Hepatocyte (in vitro differentiated cells): ENCODE measurements around the gene TMA7. TPM values are rescaled to one million over a fixed set of nuclear protein-coding genes. Genes with fewer than 3 reads are reported as not detected.
A peak's percentile ranks its signal among the peaks of the same experiment; 100 is the strongest.

Experiments
- DNase-seq: peaks from one replicate; pipeline ENCODE4 v3.0.0-alpha.2; 2016; ENCODE audit warnings: low spot score
- H2AFZ ChIP-seq: fragments of 200-600 bp; sonication (generic); 2 replicates; pipeline ENCODE4 v1.6.0; 2016; ENCODE audit warnings: antibody characterized with exemption, mild to moderate bottlenecking
- H3K27ac ChIP-seq: fragments of 200-600 bp; sonication (generic); 2 replicates; pipeline ENCODE4 v1.5.1; 2016; ENCODE audit warnings: mild to moderate bottlenecking
- H3K27me3 ChIP-seq: fragments of 200-600 bp; sonication (generic); 2 replicates; pipeline ENCODE4 v1.6.1; 2016
- H3K36me3 ChIP-seq: fragments of 200-600 bp; sonication (generic); replicated peaks from 2 replicates; pipeline ENCODE4 v1.5.1; 2016; ENCODE audit warnings: low read depth; ENCODE audit not compliant: insufficient read depth
- H3K4me1 ChIP-seq: fragments of 200-600 bp; sonication (generic); 2 replicates; pipeline ENCODE4 v1.5.1; 2016; ENCODE audit warnings: mild to moderate bottlenecking, moderate library complexity; ENCODE audit not compliant: insufficient read depth
- H3K4me2 ChIP-seq: fragments of 200-600 bp; sonication (generic); 2 replicates; pipeline ENCODE4 v1.6.0; 2016
- H3K4me3 ChIP-seq: fragments of 200-600 bp; sonication (generic); 2 replicates; pipeline ENCODE4 v1.5.1; 2016; ENCODE audit warnings: mild to moderate bottlenecking
- H3K79me2 ChIP-seq: fragments of 200-600 bp; sonication (generic); 2 replicates; pipeline ENCODE4 v1.6.0; 2017; ENCODE audit warnings: mild to moderate bottlenecking
- H3K9me2 ChIP-seq: fragments of 200-600 bp; sonication (generic); replicated peaks from 2 replicates; pipeline ENCODE4 v1.6.0; 2017; ENCODE audit warnings: mild to moderate bottlenecking; ENCODE audit not compliant: insufficient read depth
- H3K9me3 ChIP-seq: fragments of 200-600 bp; sonication (generic); 2 replicates; pipeline ENCODE4 v1.5.1; 2016; ENCODE audit warnings: low read depth, mild to moderate bottlenecking
- H4K20me1 ChIP-seq: fragments of 200-600 bp; sonication (generic); 2 replicates; pipeline ENCODE4 v1.6.0; 2016; ENCODE audit warnings: mild to moderate bottlenecking; ENCODE audit not compliant: insufficient read depth, poor library complexity, severe bottlenecking
- EZH2 ChIP-seq: fragments of 200-600 bp; sonication (generic); IDR thresholded peaks from 2 replicates; pipeline ENCODE4 v1.6.1; 2016; ENCODE audit warnings: antibody characterized with exemption, mild to moderate bottlenecking, borderline replicate concordance
- EZH2phosphoT487 ChIP-seq: fragments of 200-600 bp; sonication (generic); IDR thresholded peaks from one replicate; pipeline ENCODE4 v1.6.1; 2018; ENCODE audit warnings: antibody characterized with exemption, mild to moderate bottlenecking, low read depth, moderate library complexity; ENCODE audit not compliant: unreplicated experiment, severe bottlenecking
- WGBS: methylation state at CpG from one replicate; pipeline ENCODE4 v1.1.6; 2016; ENCODE audit warnings: low lambda C conversion rate; ENCODE audit errors: missing lambda C conversion rate; 5-methylcytosine and 5-hydroxymethylcytosine counted together
- polyA plus RNA-seq: library from polyadenylated mRNA; unstranded; fragments of >200 nt; fragmentation: Nextera tagmentation; extraction: Ambion mirVana; gene quantifications from 2 replicates; pipeline ENCODE4 v1.2.1, GENCODE V29; 2016
- total RNA-seq: library from RNA; depleted of rRNA; stranded (reverse); fragments of >200 nt; gene quantifications from 2 replicates; pipeline ENCODE4 v1.2.3, GENCODE V29; 2014
- TF ChIP-seq, protein P1 (sequence below): fragments of 200-600 bp; sonication (generic); IDR thresholded peaks from 2 replicates; pipeline ENCODE4 v1.5.1; 2016; ENCODE audit warnings: antibody characterized with exemption, mild to moderate bottlenecking; ENCODE audit not compliant: poor library complexity

The TMA7 gene
- total and polyA plus RNA-seq, 2 experiments from 2014 or later, result 381 to 503 TPM

DNA sequence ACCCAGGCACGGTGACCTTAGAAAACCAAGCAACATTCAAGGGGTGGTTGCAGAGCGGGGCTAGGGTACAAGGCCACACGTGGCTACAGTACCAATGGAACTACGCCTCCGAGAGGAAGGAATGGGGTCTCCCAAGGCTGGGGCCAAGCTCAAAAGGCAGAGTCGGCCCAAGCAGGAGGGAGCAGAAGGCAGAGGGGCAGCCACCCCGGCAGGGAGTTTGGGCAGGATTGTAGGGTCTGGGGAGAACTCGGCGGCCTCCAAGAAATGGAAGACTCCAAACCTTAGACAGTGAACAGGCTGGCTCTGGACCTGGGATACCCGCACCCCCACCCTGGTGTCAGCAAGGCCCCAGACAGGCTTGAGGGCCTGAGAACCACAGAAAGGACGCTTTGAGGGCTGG lies 35.1 kb downstream of the TMA7 start:
- Histone ChIP-seq H3K9me2 (no peaks in the 10 kb centered on the region), H3K4me2 (no peak overlapping the region), H3K9me3 (no peaks in the 10 kb centered on the region), H3K27ac (peak overlapping the region; percentile 65), H3K36me3 (no peaks in the 10 kb centered on the region), H3K4me1 (peaks cover 33% of the 10 kb centered on the region), H3K79me2 (peaks cover 24% of the 10 kb centered on the region), H4K20me1 (no peaks in the 10 kb centered on the region), H2AFZ (no peak overlapping the region), H3K27me3 (no peaks in the 10 kb centered on the region), H3K4me3 (no peak overlapping the region)
- DNase-seq, result no peak
- 85% methylated on average over 11 of the region's 11 CpGs for WGBS
- no peak for TF ChIP-seq EZH2
- TF ChIP-seq, protein P1, sequence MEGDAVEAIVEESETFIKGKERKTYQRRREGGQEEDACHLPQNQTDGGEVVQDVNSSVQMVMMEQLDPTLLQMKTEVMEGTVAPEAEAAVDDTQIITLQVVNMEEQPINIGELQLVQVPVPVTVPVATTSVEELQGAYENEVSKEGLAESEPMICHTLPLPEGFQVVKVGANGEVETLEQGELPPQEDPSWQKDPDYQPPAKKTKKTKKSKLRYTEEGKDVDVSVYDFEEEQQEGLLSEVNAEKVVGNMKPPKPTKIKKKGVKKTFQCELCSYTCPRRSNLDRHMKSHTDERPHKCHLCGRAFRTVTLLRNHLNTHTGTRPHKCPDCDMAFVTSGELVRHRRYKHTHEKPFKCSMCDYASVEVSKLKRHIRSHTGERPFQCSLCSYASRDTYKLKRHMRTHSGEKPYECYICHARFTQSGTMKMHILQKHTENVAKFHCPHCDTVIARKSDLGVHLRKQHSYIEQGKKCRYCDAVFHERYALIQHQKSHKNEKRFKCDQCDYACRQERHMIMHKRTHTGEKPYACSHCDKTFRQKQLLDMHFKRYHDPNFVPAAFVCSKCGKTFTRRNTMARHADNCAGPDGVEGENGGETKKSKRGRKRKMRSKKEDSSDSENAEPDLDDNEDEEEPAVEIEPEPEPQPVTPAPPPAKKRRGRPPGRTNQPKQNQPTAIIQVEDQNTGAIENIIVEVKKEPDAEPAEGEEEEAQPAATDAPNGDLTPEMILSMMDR, result no peak

DNA sequence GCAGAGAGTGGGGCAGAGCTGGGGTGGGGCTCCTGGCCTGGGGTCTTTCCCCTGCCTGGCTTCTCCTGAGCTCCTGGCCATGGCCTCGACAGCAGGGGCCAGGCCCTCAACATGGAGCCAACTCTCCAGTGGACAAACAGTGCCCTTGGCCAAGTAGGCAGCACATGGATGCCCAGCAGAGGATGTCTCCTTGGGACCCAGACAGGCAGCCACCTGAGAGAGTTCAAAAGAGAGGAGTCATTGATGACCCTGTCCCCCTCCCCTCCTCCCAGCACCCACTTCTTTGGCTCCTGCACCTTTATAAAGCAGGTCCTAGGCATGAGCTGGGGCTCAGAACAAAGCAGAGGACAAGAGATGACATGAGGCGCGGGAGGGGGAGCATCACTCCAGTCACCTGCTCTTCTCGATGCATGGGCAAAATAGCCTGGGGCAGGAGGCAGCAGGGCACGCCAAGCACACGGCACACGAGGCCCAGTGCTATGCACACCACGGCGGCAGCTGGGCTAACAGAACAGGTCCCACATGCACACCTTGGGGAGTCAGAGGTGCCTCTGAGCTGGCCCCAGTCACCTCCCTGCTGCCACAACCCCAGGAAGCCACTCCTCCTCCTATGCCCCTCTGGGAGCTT lies 36.5 kb downstream of the TMA7 start:
- no peaks in the 10 kb centered on the region for H3K9me3 ChIP-seq
- H3K36me3 ChIP-seq, result no peaks in the 10 kb centered on the region
- H3K27me3 ChIP-seq, result no peaks in the 10 kb centered on the region
- H3K4me3 ChIP-seq, result no peak overlapping the region
- no peak overlapping the region for H3K27ac ChIP-seq
- H3K4me2 ChIP-seq, result no peak overlapping the region
- H4K20me1 ChIP-seq, result no peaks in the 10 kb centered on the region
- H2AFZ ChIP-seq, result no peak overlapping the region
- no peak for DNase-seq
- WGBS, result 92% methylated on average over 9 of the region's 9 CpGs
- peaks cover 23% of the 10 kb centered on the region for H3K4me1 ChIP-seq
- TF ChIP-seq EZH2phosphoT487 (no peak), EZH2 (no peak)
- TF ChIP-seq, protein P1, result no peak
- no peaks in the 10 kb centered on the region for H3K9me2 ChIP-seq
- H3K79me2 ChIP-seq, result peaks cover 11% of the 10 kb centered on the region

DNA sequence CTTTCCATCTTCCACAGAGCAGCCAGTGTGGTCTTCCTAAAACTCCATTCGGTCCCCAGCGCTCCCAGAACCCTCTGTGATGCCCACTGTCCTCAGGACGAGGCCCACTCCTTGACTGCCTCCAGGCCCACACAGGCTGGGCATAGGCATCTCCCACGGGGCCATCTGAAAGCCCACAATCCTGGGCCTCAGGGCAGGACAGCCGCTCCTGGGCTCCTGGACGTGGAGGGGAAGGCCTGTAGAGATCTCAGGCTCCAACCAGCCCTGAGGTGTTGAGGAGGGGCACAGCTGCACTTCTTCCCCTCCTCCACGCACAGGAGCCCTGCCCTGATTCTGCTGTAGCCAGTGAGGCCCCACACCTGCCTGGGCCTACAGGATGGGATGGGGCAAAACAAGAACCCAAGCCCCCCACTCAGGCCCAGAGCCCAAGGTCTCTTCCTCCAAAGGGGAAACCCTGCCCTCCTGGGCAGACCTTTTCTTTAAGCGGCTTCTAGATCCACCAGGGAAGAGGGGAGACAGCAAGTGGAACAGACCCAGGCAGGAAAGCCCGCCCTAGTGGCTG lies 38.0 kb downstream of the TMA7 start:
- Histone ChIP-seq H3K4me1 (peaks cover 14% of the 10 kb centered on the region), H3K4me3 (no peak overlapping the region), H2AFZ (no peak overlapping the region), H3K4me2 (no peak overlapping the region), H4K20me1 (no peaks in the 10 kb centered on the region), H3K27ac (no peak overlapping the region), H3K9me3 (no peaks in the 10 kb centered on the region), H3K36me3 (no peaks in the 10 kb centered on the region), H3K9me2 (no peaks in the 10 kb centered on the region), H3K27me3 (no peaks in the 10 kb centered on the region), H3K79me2 (no peaks in the 10 kb centered on the region)
- WGBS, result 82% methylated on average over 9 of the region's 9 CpGs
- no peak for DNase-seq
- TF ChIP-seq, protein P1, result no peak
- TF ChIP-seq EZH2 (no peak), EZH2phosphoT487 (no peak)
